CD4-positive, alpha-beta T cell treated with Interleukin-4 for 1 hour (primary cell): Measurements from ENCODE around the gene TEX101.

Experiments used
- DNase-seq, 2 donors: peaks; one replicate each; pipeline ENCODE4 v3.0.0-alpha.2; 2020 to 2022

Gene TEX101

GRCh38 chr19:43450545-43450997 is 35.9 kb downstream of the TEX101 start:
- no peak for DNase-seq

GRCh38 chr19:43452582-43452981 is 37.9 kb downstream of the TEX101 start:
- no peak for DNase-seq

DNA sequence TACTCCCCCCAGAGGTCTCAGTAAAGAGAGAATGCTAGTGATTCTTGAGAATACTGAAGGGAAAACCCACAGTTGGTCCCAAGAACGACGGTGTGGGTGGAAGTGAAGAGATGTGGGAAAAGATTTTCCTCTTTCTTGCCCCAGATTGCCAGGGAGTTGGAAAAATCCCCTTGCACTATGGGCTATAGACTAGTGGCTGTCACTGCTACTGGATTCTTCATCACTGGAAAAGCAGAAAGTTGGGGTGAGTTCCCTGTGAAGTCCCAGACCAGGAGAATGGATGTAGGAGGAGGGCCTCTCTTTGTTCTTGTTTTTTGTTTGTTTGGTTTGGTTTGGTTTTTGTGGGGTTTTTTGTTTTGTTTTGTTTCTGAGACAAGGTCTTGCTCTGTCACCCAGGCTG is 39.3 kb downstream of the TEX101 start:
- DNase-seq, result no peak

DNA sequence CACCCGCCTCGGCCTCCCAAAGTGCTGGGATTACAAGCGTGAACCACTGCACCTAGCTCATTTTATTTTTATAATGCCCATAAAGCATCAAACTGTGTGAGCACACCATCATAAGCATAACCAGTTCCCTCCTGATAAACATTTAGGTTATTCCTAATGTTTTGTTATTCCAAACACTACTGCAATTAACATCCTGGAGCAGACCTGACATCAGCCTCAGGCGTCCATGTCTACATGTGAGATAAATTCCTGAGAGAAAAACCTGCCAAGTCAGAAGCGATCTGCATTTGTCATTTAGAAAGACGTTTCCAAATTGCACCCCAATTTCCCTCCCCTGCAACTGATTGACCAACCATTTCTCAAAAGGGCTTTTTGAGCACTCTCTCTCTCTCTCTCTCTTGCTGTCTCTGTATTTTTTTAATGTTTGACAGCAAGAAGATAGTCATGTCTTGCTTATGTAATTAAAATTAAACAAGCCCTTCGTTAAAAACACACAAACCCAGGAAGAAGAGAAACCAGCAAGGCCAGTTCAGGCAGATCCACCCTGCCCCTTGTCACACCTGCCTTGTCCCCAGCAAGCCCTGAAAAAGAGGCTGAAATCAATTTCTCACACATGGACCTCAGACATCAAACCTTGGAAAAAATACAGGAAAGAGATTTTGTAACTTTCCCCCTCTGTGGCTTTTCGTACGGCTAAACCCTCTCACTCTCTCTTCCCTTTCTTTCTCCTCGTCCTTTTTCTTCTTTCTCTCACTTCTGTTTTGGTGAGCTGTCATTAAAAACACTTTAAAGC is 40.8 kb downstream of the TEX101 start:
- no peak for DNase-seq

- no peak for DNase-seq
Measured at GRCh38 chr19:43457809-43458208, 43.1 kb downstream of the TEX101 start.

GRCh38 chr19:43460362-43461016 is 45.8 kb downstream of the TEX101 start:
- no peak for DNase-seq

- DNase-seq, result no peak
Measured at GRCh38 chr19:43461303-43461702, 46.6 kb downstream of the TEX101 start.

DNA sequence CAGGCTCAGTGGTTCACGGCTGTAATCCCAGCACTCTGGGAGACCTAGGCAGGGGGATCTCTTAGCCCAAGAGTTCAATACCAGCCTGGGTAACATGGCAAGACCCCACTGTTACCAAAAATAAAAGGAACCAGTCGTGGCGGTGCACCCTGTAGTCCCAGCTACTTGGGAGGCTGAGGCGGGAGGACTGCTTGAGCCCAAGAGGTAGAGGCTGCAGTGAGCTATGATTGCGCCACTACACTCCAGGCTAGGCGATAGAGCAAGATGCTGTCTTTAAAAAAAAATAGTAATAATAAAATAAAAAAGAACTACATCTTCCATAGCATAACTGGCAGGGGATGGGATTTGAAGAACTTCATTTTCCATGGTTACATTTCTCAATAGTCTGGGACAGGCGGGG is 47.7 kb downstream of the TEX101 start:
- no peak for DNase-seq

DNA sequence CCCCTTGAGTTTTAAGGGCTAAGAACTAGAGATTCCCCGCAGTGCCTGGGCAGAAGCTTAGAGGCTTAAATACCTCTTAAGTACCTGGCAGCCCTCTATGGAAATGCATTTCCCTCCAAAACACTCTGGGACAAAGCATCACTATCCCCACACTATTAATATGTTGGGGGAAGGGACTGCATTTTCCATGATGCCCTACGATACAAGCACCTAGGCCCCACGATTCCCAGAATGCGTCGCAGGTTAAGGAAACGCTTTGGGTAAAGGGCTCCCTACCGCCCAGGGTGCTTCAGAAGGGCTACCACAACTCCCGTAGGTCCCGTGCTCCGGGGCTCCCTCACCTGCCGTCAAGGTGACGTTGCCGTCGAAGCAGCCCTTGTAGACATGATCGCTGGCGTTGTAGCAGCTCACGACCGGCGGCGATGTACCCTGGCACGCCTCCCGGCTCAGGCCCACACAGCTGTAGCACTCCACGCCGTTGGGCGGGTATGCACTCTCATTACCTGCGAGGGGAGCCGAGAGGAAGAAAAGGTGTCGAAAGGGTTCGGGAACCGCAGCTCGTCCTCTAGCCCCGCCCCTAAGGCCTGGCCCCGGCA is 48.2 kb downstream of the TEX101 start:
- no peak for DNase-seq

DNA sequence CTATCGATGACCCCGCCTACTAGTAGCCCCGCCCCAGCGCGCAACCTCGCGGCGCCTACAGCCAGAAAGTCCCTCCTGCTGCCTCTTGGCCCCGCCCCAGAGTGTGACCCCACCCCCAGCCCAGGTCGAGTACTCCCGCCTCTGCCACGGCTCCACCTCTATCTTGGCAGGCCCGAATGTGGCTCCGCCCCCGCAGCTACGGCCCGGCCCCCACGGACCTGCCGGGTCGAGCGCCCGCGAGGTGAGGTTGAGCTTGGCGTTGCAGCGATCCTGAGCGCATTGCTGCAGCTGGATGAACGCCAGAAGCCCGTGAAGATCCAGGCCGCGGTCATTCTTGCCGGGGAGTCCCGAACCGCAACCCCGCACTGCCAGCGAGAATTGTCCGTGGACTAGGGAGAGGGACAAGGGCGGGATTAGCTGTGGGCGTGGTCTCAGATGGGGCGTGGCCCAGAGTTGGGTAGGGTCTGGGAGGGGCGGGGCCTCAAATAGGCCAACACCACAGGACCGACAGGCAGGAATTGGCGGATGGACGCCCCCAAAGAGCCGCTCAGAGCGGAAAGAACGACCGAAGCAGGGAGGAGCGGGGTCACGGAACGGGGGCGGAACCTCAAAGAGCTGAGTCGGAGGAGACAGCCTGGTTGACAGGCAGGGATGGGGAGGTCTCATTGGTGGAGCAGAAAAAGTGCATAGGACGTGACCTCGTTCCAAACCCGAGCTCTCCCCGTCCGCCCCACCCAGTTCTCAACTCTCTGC is 48.9 kb downstream of the TEX101 start:
- peak; percentile 99 for DNase-seq

DNA sequence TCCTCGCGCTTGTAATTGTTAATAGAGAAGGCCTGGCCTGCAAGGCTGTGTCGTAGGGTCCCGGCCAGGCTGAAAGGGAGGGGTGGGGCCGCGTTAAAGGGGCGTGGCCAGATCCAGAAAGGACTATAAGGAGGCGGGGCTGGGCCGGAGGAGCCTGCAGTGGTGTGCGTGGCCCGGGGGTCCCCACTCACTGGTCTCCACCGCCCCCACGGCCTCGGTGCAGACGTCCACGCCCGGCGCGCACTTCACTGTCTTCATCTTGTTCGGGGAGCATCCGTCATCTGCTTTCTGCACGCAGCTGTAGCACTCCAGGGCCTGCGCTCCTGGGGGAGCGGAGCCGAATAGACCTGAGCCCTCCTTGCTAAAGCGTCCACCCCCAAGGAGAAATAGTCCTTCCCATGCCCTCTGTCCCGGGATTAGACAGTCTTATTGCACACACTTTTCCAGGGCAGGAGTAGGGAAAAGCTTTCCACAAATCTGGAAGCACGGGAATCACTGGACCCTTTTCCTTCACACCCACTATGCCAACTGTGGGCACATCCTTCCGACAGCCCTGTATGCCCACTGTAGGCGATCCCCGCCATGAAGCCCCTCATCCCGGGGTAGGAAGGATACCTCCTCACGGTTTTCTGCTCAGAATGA is 49.6 kb downstream of the TEX101 start:
- DNase-seq, result no peak

- DNase-seq, result peak in 1 of 2 donors; percentile 60
Measured at GRCh38 chr19:43465468-43466120, 50.9 kb downstream of the TEX101 start, which contains the start of gene LYPD3. Gene LYPD3, minus strand, starts transcription at chr19:43465608. Its CDS starts 37 bp downstream, at chr19:43465571.

DNA sequence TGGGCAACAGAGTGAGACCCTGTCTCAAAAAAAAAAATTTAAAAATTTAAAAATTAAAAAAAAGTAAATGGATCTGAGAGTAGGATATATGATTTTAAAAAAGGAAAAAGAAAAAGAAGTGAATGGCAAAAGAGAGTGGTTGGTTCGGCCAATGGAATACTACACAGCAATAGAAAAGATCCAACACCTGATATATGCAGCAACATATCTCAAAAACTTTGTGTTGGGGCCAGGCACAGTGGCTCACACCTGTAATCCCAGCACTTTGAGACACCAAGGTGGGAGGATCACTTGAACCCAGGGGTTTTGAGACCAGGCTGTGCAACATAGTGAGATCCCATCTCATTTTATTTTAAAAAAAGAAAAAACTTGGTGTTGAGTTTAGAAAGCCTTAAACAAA is 52.1 kb downstream of the TEX101 start:
- DNase-seq, result no peak

GRCh38 chr19:43467276-43467675 is 52.6 kb downstream of the TEX101 start:
- no peak for DNase-seq

- DNase-seq, result no peak
Measured at GRCh38 chr19:43467730-43468129, 53.0 kb downstream of the TEX101 start.
